EL (cell line): ENCODE results near the gene STK11.
A peak's percentile ranks its signal among the peaks of the same experiment; 100 is the strongest.

Experiments used
- DNase-seq: peaks from one replicate; pipeline ENCODE4 v3.0.0-alpha.2; 2016

The STK11 gene

GRCh38 chr19:1205114-1206099 is at the start of gene STK11:
Gene STK11, plus strand, starts transcription at chr19:1205778. Its CDS starts 1,136 bp downstream, at chr19:1206914.
- peak; percentile 98 for DNase-seq

GRCh38 chr19:1156305-1156801 is 49.2 kb upstream of the STK11 start:
- no peak for DNase-seq

GRCh38 chr19:1156830-1157615 is 48.6 kb upstream of the STK11 start:
- no peak for DNase-seq

GRCh38 chr19:1157931-1158884 is 47.4 kb upstream of the STK11 start:
- DNase-seq: no peak

- no peak for DNase-seq
These were observed 46.6 kb upstream of the STK11 start for GRCh38 chr19:1158885-1159448.

- DNase-seq: no peak
These were observed 45.5 kb upstream of the STK11 start for GRCh38 chr19:1159864-1160595.

- no peak for DNase-seq
These were observed 43.9 kb upstream of the STK11 start for GRCh38 chr19:1161716-1162115.

- no peak for DNase-seq
These were observed 42.9 kb upstream of the STK11 start for GRCh38 chr19:1162404-1163282.

GRCh38 chr19:1163283-1163933 is 42.2 kb upstream of the STK11 start:
- DNase-seq: no peak

GRCh38 chr19:1163934-1164683 is 41.5 kb upstream of the STK11 start:
- no peak for DNase-seq

GRCh38 chr19:1164684-1165531 is 40.7 kb upstream of the STK11 start:
- no peak for DNase-seq

GRCh38 chr19:1166872-1167573 is 38.6 kb upstream of the STK11 start:
- no peak for DNase-seq

- DNase-seq: no peak
These were observed 37.6 kb upstream of the STK11 start for GRCh38 chr19:1167687-1168571.

GRCh38 chr19:1168572-1169410 is 36.8 kb upstream of the STK11 start:
- peak; percentile 92 for DNase-seq

- no peak for DNase-seq
These were observed 36.2 kb upstream of the STK11 start for GRCh38 chr19:1169411-1169791.
